DMS114 treated with DMSO at 0.1 percent for 48 hours (cell line): ENCODE measurements around the gene CACTIN.

ENCODE experiments used
- DNase-seq: peaks from one replicate; lab custom pipeline; 2025; ENCODE audit not compliant: unreplicated experiment; lab: John Stamatoyannopoulos, UW

CACTIN gene

DNA sequence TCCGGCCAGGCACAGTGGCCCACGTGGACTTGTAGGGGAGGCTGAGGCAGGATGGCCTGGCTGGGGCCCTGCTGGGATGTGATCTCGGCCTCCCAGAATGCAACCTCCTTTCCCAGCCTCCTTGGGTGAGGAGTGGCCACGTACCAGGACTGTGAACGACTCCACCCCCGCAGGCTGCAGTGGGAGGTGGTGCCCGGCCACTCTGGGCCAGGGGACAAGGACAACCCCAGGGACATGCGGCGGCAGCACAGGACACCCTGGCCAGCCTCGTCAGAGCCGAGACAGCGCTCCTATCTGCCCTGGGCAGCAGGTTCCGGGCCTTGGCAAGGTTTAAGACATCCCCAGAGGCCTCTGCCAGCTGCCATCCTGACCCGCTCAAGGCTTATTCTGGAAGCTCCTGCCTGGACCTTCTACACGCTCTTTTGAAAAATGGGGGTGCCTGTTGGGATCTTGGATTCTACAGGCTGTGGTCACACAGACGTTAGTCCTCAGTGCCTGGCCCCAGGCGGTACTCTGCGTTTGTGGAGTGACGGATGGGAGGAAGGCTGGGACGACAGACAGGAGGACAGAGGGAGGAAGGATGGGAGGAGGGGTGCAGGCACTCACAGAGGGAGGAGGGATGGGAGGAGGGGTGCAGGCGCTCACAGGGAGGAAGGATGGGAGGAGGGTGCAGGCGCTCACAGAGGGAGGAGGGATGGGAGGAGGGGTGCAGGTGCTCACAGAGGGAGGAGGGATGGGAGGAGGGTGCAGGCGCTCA is 19.9 kb upstream of the CACTIN start:
- no peak for DNase-seq

- no peak for DNase-seq
Measured at GRCh38 chr19:3645726-3646125, 19.1 kb upstream of the CACTIN start.

- DNase-seq, result no peak
Measured at GRCh38 chr19:3645067-3645396, 18.4 kb upstream of the CACTIN start.

DNA sequence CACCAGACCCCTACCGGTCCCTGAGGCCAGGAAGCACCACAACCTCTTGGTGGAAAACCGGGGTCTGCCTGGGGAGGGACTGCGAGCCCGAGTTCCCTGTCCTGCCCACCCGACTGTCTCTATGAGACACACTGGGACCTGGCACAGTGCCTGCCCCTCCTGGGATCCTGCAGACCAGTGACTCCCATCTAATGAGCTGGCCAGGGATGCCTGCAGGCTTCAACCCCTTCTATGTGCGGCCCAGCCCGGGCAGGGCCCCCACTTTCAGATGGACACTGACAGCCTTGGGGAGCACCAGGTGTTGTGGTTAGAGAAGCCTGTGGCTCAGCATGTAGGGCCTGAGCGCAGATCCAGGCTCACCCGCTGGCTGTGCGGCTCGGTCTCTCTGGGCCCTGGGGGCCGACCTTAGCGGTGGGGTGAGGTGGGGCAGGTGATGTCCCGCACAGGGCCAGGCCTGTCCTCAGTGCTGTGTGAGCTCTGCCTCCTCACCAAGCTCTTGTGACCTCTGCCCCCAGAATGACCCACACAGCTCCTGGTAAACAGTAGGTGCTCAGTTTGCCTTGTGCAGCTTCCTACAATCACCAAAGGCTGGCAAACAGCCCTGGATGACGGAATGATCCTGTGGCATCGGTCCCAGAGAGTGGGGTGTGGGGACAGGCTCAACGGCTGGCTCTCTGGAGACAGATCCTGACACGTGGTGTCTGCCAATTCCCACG is 17.9 kb upstream of the CACTIN start:
- DNase-seq, result no peak

DNA sequence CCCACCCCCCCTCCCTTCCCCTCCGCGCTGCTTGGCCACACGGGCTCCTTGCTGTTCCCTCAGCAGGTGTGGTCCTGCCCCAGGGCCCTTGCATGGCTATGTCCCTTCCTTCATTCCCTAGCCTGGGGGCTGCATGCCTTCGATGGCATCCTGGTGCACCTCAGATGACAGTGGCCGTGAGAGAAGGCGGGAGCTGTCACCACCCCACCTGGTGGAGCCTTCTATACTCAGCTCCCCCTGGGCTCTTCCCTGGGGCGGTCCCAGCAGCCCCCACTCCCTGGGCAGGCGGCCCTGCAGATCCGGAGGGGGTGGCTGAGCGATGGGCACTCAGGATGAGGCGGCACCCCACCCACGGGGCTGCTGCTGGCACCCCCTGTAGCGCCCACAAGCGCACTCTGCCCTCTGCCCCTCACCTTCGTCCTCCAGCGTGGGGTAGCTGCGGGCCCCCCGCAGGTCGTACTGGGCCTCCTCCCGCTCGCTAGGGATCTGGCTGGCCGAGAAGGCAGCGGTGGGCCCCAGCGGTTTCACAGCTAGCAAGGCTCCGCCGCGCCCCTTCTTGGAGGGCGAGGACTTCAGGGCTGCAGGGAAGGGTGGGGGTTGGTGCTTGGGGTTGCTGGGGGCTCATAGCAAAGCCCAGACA is 17.2 kb upstream of the CACTIN start:
- no peak for DNase-seq

DNA sequence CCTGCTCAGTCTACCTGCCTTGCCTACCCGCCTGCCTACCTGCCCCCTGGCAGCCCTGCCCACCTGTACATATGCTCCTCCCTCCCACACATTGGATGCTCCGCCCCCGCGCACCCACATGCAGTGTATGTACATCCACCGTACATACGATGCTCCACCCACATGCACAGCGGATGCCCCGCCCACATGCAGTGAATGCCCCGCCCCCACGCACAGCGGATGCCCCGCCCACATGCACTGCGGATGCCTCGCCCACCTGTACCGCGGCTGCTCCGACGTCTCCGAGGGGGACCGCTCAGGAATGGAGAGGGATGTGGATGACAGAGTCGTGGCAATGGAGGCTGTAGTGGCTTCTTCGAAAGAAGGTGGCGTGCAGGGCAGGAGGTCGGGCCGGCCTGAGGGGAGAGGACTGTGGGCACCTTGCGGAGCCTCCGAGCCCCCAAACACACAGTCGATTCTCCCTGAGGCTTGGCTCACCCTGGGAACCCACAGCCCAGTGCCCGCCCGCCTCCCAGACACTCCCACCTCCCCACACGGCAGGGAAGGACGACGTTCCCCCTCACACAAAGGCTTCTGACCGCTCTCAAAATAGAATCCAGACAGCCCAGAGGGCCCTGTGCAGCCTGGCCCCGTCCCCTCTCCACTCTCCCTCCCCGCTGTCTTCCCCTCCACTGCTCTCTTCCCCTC is 16.5 kb upstream of the CACTIN start:
- no peak for DNase-seq

GRCh38 chr19:3642296-3642695 is 15.7 kb upstream of the CACTIN start:
- no peak for DNase-seq

DNA sequence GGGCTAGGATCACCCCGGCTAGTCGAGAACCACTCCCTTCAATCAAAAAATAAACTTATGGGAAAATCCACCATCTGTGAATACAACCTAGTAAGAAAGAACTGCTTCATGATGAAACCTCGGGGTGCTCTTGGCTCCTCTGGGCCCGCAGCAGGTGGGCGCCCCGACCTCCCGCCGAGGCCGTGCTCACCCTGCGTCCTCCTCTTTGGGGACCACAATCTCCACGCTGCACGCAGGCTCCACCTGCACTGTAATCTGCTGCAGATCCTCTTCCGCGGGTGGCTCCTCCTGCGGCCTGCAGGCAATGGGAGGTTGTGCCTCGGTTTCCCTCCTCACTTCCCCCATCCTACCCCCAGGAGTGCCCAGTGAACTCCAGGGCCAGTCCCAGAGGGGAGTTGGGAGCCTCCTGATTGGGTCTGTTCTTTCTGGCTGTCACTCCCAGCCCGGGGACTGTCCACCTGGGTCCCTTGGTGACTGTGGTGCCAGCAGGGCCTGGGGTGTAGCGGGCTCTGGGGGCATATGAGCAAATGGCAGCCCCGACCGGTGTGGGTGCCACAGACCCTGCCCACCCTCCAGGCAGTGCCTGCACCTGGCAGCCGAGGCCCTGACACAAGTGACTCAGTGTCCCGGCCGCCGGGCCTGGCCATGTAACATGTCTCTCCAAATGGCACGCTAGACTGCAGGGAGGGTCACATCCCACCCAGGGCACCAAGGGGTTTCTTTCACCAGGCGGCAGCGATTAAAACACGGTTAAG is 15.1 kb upstream of the CACTIN start:
- no peak for DNase-seq

DNA sequence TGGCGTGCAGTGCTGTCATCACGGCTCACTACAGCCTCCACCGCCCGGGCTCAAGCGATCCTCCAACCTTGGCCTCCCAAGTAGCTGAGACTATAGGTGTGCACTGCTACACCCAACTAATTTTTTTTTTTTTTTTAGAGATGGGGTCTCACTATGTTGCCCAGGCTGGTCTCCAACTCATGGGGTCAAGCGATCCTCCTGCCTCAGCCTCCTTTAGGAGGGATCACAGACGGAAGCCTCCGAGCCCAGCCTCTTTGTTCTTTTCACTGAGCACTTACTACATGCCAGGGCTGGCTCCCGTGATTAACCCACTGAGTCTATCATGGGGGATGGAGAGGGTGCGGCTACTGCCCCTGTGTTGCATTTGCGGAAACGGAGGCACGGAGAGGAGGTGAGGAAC is 12.9 kb upstream of the CACTIN start:
- DNase-seq, result no peak

DNA sequence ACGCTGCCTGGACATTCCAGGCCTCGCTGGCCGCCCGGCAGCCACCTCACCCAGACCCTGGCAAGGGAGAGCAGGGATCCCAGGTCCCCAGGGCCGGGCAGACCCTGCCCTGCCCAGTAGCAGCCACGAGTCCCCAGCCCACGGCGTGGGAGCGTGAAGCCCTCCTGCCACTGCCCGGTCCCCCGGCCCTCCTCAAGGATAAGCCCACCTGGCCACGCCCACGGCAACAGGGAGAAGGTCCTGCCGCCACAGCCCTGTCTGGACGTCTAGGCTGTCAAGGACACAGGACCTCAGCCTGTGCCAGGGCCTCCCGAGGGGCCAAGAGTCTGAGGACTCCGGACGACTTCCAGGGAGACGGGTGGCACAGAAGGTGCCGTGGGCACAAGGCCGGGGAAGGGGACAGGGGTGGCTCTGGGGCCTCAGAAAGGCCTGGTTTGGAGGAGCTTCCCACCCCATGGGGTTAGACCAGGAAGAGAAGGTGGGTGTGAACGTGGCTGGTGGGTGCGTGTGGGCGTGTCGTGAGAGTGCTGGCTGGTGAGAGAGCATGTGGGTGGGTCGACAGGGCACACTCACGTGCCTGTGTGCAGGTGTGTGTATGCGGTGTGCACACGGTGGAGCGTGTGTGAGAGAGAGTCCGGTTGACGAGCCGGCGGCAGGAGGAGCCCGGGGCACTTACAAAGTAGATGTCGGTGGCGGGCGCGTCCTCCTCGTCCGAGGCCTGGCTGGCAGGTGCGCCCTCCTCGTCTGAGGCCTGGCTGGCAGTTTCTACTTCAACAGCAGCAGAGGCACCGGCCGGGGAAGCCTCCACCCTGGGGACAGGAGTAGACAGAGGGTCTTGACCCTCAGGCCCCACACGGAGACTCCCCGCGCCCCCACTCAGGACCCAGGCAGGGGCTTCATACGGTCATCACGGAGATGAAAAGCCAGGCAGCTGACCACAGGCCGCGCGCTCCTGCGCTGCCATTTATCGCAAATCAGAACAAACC is 11.9 kb upstream of the CACTIN start:
- no peak for DNase-seq

GRCh38 chr19:3637621-3638020 is 11.0 kb upstream of the CACTIN start:
- DNase-seq, result no peak

DNA sequence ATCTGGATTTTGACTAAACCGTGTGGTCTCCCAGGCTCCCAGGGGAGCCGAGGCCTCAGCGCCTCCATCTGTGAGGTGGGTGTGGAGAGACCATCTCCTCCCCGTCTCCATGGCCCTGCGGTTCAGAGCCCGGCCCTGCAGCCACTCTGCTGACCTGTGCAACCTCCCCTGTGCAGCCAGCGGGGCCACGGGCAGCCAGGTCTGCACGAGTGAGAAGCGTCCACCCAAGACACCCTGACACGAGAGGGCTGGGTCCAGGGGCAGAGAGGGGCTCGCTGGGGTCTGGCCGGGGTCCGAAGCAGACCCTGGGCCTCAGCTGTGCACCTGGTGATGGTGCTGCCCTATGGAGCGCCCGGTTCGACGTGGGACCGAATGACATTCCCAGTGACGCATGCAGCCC is 10.4 kb upstream of the CACTIN start:
- DNase-seq, result no peak

- DNase-seq, result no peak
Measured at GRCh38 chr19:3636506-3636905, 9.9 kb upstream of the CACTIN start.

DNA sequence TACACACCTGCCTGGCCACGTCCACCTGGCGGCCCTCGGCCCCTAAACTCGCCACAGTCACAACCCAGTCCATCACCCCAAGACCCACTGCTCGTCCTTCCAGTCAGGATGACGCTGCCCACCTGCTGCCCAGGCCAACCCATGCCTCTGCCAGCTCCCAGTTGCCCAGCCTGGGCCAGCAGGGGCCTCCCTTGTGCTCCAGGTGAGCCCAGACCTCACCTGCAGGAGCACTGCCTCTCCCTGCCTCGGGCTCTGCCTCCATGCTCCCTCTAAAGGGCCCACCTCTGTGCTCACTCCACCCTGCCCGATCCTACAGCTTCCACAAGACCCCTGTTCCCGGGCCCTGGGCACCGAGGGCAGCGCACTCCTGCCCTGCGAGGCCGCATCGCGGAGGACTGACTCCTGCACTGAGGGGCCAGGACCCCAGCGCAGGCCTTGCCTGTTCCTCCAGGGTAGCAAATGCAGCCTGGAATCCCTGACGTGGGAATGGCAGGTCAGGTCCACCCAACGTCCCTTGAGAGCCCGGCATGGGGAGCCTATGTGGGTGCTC is 8.0 kb upstream of the CACTIN start:
- no peak for DNase-seq

- no peak for DNase-seq
Measured at GRCh38 chr19:3633559-3633988, 7.0 kb upstream of the CACTIN start.

GRCh38 chr19:3632739-3633558 is 6.4 kb upstream of the CACTIN start:
- DNase-seq, result no peak

DNA sequence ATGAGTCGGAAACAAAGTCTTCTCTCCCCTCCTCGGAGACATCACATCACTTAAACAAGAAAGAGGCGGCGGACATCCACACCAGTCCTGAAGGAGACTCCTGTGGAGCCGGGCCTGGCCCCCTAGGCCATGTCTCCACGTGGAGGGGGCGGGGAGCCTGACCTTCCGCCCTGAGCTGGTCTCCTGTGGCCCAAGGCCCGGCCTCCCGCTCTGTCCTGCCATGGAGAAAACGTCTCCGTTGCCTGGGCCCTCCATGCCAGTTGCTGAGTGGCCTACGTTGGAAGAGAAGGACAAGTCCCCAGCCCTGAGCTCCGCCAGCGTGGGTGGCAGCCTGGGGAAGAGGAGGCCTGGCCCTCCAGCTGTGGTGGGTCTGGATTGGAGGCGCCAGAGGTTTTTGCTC is 5.5 kb upstream of the CACTIN start:
- no peak for DNase-seq

DNA sequence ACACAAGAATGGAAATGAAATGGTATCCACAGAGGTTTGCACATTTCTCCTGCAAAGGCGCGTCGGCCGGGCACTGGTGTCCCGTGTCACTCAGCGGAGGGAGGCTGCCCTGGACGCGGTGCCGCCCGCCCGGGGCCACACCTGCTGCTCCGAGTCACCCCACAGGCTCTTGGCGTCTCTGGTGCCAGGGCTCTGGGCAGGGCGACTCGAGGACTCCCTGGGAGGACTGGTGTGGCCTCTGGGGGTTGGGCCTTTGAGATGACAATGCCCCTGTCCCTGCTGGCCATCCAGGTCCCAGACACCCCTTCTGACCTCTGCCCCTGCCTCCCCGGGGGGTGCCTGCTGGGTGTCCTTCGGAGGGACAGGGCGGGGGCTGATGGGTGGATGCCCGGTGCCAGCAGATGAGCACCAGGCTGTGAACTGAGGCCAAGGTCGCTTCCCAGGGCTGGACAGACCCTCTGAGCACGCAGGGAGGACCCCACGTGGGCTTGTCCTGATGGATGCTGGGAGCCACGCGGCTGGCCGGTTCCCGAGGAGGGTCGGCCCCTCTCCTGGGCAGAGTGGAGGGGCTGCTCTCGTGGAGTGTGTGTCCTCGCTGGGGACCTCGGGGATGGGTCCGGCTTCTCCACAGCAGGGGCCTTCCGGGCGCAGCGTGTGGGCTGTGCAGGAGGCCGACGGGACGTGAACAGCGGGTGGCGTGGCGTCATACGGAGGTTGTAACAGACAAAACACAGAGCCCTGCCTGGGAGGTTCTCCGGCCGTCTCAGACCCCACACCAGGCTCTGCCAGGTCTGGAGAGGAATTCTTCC is 4.7 kb upstream of the CACTIN start:
- DNase-seq, result no peak
